GM12891 (cell line): ENCODE measurements around the gene TMEM139.

ENCODE experiments used
- POLR2AphosphoS5 ChIP-seq: IDR thresholded peaks from 2 replicates; pipeline ENCODE4 v1.6.1; 2011; ENCODE audit warnings: low read depth, low read length, control low read depth
- SPI1 ChIP-seq: IDR thresholded peaks from 2 replicates; pipeline ENCODE4 v1.6.1; 2011; ENCODE audit warnings: low read depth, low read length, control low read depth

GRCh38 chr7:143280566-143280965 is 4.2 kb upstream of the TMEM139 start:
- TF ChIP-seq POLR2AphosphoS5 (no peak), SPI1 (no peak)
